ENCODE data around the gene GPR137C.

GPR137C gene

GRCh38 chr14:52678591-52678990 lies 126.0 kb downstream of the GPR137C start:
- no peak for DNase-seq (ENCODE audit: low read depth in 2 of 2)

- DNase-seq (ENCODE audit: low read depth in 2 of 2), result no peak
Measured at GRCh38 chr14:52683985-52684520, 131.4 kb downstream of the GPR137C start.

DNA sequence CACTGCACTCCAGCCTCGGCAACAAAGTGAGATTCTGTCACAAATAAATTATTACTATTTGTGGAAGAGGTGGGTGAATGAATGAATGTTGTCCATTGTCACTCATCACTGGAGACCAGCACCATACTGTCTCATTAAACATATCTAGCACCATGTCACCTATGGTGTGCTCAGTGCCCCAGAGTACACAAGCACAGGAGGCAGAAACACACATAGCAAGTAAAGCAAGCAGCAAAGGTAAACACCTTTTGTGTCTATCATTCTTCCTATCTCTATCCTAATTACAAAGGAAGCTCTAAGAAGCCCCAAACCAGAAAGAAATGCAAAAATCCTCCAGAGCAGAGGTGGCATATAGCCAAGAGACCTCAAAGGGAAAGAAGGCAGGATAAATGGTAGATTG lies 133.5 kb downstream of the GPR137C start:
- no peak for DNase-seq (ENCODE audit: low read depth in 2 of 2)

All from stimulated activated CD8-positive, alpha-beta memory T cell treated with anti-CD3 and anti-CD28 coated beads, Interleukin-15, amount 100 ng/mL, for 48 hours (primary cell).